Stimulated activated CD8-positive, alpha-beta memory T cell treated with anti-CD3 and anti-CD28 coated beads, Interleukin-7, amount 100 ng/mL, for 24 hours (primary cell): ENCODE data around the gene NUP214.
"Not testable (repeated sequence)": the region's sequence is repeated elsewhere in the genome, so short reads cannot be mapped to it uniquely, and the experiment has no call there.

Source experiments
- DNase-seq: peaks from one replicate; pipeline ENCODE4 v3.0.0-alpha.2; 2020; ENCODE audit warnings: low read depth

The NUP214 gene

DNA sequence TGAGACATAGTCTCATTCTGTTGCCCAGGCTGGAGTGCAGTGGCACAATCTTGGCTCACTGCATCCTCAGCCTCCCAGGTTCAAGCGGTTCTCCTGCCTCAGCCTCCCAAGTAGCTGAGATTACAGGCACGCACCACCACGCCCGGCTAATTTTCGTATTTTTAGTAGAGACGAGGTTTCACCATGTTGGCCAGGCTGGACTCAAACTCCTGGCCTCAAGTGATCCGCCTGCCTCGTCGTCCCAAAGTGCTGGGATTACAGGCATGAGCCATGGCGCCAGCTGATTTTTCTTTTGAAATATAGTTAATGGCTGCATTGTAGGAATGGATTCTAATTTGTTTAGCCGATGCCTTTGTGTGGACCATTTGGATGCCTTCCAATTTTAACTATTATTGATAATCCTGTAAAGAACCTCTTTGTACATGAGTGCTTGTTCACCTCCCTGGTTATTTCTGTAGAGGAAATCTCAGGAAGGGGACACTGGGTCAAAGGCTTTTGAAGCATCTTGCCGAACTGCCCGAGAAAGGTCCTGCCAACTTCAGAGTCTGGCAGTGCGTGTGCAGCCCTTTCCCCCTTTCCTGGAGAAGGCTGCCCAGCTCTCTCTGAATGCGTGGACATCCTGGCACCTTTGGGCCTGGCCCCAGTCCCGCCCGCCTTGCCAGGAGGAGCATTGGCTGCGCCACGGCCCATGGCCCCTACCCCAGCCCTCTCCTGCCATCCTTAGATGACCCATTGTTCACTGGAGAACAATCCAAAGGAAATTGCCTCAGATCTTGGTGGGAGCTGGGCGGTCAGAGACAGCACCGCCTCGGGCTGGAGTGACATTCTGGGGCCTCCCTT, 8.9 kb upstream of the NUP214 start:
- no peak for DNase-seq

DNA sequence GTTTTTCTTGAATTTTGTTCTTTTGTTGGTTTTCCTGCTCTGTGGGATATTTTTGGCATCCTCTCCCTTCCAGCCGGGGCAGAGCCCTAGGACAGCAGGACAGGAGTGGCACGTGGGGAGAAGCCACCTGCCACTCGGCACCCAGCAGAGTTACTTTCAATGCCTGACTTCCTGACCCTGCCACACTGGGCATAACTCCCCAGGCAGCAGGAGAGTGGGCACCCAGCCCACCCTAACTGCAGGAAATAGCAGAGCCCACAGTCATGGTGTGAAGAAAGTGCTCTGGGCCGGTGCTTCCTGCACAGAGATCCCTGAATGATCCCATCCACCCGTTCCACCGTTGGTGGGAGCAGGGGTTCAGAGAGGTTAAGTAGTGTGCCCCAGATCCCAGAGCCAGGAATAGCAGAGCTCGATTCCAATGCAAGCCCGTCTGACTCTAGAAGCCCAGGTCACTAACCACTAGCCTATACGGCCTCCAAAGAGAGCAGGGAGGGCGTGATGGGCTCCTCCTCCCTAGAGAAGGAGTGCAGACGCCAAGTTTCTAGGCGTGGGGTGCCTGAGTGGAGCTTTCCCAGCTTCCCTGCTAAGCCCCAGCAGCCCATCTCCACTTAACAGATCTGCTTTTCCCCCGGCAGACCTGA, 8.1 kb upstream of the NUP214 start:
- DNase-seq, result no peak

DNA sequence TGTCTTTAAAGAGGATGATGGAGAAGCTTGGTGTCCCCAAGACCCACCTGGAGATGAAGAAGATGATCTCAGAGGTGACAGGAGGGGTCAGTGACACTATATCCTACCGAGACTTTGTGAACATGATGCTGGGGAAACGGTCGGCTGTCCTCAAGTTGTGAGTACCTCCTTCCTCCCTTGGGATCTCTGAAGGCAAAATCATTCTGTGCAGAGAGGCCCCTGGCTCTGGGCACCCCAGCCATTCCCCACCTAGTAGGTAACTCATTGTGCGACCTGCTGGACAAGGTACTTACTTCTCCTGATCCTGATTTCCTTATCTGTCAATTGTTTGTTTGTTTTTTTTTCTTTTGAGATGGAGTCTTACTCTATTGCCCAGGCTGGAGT, 7.6 kb upstream of the NUP214 start:
- DNase-seq, result no peak

DNA sequence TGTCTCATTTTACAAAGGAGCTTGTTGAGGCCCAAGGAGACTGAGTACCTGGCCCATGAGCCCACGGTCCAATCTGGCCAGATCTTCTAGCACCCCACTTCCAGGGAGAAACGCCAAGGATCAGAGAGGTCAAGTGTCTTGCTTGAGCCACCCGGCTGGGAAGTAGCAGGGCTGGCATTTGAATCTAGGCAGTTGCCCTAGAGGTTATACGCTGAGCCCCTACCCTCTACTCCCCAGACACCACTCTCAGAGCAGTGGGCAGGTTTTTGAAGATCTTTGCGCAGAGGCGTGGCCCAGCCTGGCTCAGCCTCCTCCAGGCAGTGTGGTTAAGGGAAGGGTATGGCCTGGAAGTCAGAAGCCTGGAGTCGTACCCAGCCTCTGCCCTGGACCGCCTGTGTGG, 5.8 kb upstream of the NUP214 start:
- no peak for DNase-seq

DNA sequence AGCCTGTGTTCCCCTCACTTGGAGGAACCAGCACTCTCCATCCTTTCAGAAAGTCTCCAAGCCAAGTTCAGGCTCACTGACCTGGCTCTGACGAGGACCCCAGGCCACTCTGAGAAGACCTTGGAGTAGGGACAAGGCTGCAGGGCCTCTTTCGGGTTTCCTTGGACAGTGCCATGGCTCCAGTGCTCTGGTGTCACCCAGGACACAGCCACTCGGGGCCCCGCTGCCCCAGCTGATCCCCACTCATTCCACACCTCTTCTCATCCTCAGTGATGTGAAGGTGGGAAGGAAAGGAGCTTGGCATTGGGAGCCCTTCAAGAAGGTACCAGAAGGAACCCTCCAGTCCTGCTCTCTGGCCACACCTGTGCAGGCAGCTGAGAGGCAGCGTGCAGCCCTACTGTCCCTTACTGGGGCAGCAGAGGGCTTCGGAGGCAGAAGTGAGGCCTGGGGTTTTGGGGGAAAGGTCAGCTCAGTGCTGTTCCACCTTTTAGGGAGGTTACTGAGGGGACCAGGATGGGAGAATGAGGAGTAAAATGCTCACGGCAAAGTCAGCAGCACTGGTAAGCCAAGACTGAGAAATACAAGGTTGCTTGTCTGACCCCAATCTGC, 4.7 kb upstream of the NUP214 start:
- no peak for DNase-seq

DNA sequence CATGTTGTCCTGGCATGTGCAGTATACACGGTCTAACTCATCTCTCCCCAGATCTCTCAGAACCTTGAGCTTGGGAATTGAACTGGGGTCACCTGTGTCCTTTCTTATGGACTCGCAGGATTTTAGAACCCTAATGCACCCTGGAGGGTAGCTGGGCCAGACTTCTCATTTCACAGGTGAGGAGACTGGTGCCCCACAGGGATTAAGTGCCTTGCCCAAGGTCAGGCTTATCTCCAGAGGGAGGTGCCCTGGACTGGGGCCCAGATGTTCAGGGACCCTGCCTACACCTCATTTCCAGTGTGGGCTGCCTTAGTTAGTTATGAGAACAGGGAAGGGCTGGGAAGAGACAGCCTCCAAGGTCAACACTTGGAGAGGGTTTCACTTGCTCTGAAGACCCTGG, 4.0 kb upstream of the NUP214 start:
- DNase-seq, result no peak

DNA sequence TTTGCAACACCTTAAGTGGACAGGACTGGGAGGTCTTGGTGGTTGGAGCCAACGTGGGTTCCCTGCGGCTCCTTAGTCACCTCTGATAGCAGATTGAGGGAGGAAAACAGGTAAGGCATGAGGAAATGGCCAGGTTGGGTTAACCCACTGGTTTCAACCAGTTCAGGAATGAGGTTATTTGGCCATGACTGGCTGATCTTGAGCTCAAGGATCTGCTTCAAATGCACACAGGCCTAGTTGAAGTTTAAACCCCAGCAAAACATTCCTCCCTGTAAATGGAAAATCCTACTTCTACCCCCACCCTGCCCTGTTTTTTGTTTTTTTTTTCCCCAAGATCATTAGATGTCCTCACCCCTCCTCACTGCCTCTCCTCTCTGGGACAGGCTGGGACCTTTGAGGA, 3.2 kb upstream of the NUP214 start:
- DNase-seq, result no peak

DNA sequence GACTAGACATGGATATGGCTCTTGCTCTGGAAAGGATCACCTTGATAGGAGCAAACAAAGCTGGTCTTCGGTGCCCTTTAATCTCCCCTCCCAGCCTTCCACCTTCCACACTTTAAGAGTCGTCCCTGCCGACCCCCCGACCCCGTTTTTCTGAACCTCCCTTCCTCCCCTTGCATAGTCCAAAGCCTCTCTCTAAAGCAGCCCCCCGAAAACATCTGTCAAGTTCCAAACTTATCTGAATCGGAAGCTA, 423 bp upstream of the NUP214 start:
- no peak for DNase-seq

DNA sequence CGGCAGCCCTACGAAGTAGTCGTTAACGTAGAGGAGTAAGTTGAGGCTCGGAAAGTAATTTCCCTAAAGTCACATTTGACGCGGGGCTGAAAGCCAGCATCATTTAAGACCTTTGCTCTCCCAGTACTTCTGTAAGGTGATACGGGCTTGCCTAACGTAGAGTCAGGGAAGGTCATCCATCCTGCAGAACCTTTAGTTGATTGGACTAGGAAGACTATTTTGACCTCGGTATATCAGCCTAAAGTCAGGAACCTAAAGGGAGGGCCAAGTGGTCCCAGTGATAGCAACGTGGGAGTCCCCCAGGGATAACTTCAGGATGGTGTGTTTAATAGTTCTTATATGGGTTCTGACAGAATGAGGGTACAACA, 657 bp downstream of the NUP214 start:
- DNase-seq, result no peak

DNA sequence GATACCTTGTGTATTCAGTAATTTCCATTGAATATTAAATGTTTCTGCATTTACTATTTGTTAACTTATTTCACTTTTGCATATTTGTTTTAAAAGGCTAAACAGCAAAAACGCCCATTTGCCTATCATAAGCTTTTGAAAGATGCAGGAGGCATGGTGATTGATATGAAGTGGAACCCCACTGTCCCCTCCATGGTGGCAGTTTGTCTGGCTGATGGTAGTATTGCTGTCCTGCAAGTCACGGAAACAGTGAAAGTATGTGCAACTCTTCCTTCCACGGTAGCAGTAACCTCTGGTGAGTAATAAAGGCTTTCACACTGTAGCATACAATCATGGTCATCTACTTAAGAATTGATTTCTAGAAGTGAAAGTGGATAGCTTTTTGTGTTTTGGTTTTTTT, 3.8 kb downstream of the NUP214 start:
- DNase-seq, result no peak

DNA sequence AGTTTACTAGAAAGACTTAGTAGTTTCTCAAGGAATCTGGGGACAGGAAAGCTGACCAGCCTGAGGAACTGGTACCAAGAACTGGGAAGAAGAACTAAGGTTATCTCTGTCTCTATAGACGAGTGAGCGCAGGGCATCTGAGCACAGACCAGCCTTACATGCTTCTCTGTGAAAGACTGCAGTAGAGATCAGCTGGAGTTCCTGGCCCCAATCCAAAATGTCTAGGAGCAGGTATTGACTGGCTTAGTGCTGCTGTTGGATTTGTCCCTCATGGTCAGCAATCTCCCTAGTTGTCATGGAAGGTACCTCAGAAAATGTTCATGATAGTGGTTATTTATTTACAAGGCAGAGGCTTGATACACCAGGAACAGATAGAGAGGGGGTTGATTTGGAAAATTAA, 13.3 kb downstream of the NUP214 start:
- DNase-seq, result no peak

DNA sequence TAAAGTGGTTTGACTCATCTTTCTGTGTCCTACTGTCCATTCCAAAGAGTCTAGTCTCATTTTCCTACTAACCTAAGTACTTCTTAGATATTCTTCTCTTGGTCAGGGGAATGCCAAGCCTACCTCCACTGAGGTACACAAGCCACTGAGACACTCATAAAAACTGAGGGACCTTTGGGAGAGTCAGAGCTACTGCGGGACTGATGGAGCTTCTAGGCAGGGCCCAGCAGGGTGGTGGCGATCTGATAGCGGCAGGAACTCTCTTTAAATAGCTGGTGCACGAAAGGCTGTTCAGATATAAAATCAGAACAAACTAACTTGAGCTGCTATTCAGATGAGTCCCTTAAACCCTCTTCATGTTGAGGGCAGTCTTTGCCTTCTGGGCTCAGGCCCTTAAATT, 14.7 kb downstream of the NUP214 start:
- DNase-seq, result no peak

DNA sequence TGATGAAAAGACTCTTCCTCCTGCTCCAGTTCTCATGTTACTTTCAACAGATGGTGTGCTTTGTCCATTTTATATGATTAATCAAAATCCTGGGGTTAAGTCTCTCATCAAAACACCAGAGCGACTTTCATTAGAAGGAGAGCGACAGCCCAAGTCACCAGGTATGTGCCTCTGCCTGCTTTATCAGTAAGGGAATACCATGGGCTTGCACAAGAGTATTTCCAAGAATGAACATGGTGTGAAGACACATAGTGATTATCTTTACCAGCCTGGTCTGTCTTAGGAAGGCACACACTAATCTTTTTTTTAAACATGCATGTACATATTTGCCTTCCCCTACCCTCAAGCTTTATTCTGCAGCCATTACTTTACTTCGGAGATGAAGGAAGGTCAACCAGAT, 15.2 kb downstream of the NUP214 start:
- no peak for DNase-seq

DNA sequence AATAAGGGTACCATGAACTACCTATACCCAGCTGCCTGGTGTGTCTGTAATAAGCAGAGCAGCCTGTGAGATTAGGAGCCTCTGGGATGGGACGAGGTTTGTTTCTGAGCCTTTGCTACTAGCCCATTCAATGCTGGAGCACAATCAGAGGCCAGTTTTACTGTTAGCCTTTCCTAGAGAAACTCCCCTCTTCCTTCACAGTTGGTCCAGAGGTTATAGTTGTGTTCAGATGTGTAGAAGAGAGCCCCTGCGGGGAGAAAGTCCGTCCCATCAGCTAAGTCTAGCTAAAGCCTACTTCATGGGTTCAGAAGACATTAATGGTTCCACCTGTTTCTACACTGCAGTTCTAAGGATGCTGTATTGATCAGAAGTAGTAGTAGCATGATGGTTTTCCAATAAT, 16.8 kb downstream of the NUP214 start:
- no peak for DNase-seq

DNA sequence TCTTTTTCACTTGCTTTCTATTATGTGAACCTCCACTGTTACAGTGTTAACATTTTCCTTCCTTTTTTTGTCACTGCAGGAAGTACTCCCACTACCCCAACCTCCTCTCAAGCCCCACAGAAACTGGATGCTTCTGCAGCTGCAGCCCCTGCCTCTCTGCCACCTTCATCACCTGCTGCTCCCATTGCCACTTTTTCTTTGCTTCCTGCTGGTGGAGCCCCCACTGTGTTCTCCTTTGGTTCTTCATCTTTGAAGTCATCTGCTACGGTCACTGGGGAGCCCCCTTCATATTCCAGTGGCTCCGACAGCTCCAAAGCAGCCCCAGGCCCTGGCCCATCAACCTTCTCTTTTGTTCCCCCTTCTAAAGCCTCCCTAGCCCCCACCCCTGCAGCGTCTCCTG, 18.8 kb downstream of the NUP214 start:
- DNase-seq, result no peak

DNA sequence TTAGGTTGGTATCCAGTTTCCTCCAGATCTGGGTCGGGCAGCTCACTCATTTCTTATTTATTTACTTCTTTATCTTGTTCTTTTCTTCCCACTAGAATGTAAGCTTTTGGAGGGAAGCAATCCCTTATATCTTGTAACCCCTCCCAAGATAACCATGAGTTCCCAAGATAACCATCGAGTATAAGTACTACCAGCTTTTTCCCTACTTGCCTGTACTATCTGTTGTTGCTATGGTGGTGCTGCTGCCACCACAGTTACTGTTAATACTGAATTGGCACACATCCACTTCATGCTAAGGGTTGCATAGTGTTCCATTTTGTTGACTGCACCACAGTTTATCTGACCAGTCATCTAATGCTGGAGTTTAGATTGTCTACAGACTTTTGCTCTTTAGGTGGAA, 19.9 kb downstream of the NUP214 start:
- DNase-seq, result no peak

DNA sequence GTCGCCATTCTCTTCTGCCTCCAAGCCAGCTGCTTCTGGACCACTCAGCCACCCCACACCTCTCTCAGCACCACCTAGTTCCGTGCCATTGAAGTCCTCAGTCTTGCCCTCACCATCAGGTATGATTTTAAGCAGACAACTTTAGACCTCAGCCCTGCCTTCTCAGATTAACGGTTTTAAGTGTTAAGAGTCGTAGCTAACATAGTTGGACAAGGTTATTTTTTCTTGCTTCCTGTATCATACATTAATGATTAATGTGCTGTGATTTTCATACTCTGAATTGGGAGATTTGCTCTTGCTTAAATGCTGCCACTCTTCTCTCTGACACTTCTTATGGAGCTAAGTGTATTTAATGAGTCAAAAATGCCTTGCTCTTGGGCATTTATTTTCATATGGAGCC, 20.8 kb downstream of the NUP214 start:
- no peak for DNase-seq

DNA sequence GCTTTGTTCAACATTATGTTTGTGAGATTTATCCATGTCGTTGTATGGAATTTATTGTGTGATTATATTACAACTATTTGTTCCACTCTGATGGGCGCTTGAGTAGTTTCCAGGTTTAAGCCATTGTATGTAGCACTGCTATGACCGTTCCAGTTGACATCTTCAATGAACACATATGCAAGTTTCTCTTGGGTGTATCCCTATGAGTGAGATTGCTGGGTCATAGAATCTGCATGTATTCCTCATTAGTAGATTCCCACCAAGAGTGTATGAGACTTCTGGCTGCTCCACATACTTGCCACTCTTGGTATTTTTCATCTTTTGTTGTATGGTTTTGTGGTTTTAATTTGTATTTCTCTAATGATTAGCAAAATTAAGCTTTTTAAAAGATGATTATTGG, 22.9 kb downstream of the NUP214 start:
- no peak for DNase-seq

DNA sequence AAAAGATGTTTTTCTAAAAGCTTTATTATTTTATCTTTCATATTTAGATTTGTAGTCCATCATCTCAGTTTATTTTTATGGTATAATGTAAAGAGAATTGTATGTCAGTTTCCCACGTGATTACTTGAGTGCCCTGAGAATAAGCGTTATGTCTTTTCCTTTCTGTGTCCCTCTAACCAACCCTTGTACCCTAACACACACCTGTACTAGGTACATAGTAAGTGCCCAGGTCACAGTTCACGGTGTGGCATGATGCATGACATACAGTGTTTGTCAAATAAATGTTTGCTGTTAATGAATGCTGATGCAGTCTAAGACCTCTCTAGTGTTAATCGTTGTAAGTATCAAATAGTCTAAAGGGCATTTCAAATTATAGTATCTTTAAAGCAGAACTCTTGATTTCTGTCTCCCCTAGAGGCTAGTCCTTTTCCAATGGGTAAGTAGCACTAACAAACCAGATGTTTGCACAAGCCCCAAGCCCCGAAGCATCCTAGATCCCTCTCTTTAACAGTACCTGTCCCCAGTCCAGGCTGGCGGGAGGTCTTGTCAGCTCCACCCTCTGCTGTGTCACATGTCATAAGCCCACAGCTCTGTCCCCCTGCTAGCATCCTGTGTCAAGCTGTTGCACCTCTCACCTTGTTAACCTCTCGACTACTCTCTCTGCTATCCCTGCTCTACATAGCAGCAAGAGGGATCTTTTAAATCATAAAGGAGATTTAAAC, 23.7 kb downstream of the NUP214 start:
- no peak for DNase-seq

DNA sequence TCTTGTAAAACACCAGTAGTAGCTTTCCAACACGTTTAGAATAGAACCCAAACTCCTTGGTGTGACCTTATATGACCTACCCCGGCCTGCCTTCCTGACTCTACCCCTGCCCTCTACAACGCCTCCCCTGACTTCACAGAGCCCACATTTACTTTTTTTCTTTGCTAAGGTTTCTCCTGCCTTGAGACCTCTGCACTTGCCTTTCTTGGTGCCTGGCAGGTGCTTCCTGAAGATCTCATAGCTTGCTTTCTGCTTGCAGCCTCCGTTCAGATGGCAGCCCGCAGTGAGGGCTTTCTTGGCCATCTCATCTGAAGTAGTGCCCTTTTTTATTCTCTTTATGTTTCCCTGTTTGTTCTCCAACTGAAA, 24.3 kb downstream of the NUP214 start:
- no peak for DNase-seq

DNA sequence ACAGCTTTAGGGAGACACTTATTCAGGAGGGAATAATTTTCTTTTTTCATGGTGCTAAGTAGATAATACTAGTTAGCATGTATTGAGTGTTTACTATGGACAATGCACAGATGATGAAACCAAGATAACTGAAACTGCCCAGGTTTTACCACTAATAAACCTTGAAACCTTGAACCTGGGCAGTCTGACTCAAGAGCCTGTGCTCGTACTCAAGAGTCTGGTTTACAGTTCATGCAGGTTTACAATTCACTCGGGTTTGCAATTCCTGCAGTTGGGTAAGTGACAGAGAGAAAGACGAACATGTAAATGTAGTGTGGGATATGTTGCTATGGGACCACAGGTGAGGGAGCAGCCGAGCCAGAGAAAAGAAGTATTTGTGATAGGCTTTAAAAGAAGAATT, 28.2 kb downstream of the NUP214 start:
- no peak for DNase-seq

DNA sequence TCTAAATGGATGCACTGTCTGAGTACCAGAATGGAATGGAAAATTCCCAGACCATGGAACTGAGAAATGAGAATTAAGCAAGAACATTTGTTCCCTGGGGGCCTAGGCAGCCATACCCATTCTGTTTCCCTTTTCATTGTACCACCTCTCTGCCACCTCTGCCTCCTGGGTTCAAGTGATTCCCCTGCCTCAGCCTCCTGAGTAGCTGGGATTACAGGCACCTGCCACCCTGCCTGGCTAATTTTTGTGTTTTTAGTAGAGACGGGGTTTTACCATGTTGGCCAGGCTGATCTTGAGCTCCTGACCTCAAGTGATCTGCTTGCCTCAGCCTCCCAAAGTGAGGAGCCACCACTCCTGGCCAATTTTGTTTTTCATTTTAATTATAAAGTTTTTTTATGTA, 33.3 kb downstream of the NUP214 start:
- not testable (repeated sequence) for DNase-seq

DNA sequence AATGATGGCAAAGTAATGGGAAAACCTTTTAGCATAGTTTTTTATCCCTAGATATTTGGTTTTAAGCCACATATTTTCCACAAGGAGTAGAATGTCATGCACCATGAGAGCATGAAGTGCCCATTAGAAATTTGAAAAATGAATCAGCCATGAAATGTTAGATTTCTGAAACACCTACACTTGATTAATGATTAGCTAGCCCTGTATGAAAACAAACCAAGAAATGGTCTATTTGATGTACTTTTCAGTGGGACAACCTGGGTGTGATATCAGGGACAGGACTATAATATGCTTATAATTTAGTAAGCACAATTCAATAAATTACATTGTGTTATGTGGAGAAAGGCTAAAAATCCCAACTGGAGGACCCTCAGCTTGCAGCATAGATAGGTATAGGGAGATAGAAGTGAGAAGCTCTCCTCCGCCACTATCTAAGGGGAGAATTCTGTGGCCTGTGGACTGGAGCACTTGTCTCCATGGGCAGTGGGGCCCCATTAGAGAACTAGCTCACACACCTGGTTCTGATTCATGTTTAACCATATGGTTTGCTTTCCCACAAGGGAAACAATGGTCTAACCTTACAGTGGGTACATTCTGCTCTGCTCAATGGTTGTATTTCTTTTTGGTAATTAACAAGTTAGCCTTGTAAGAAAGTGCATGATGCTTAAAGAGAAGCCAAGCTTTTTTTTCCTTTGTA, 35.2 kb downstream of the NUP214 start:
- no peak for DNase-seq
